Astrocyte (in vitro differentiated cells and primary cell): ENCODE results near the gene AGPAT3. TPM values are rescaled to one million over a fixed set of nuclear protein-coding genes. Genes with fewer than 3 reads are reported as not detected.
A peak's percentile ranks its signal among the peaks of the same experiment; 100 is the strongest.

Experiments used
- DNase-seq: peaks from one replicate; pipeline ENCODE4 v3.0.0-alpha.2; 2010; ENCODE audit warnings: low read depth
- FAIRE-seq: peaks from 2 replicates; lab custom pipeline; 2011; peaks lifted over from hg19 to GRCh38; lab: Jason Lieb, UNC
- H2AFZ ChIP-seq: 2 replicates; pipeline ENCODE4 v1.6.0; 2012; ENCODE audit warnings: low read depth, low read length, inconsistent platforms
- H3K27ac ChIP-seq: 2 replicates; pipeline ENCODE4 v1.5.1; 2011; ENCODE audit warnings: low read depth, low read length, inconsistent platforms
- H3K27me3 ChIP-seq: 2 replicates; pipeline ENCODE4 v1.6.0; 2011; ENCODE audit warnings: low read length, inconsistent platforms; ENCODE audit not compliant: insufficient read depth
- H3K36me3 ChIP-seq: 2 replicates; pipeline ENCODE4 v1.5.1; 2011; ENCODE audit warnings: low read length, inconsistent platforms; ENCODE audit not compliant: insufficient read depth
- H3K4me1 ChIP-seq: 2 replicates; pipeline ENCODE4 v1.5.1; 2011; ENCODE audit warnings: low read length, inconsistent platforms; ENCODE audit not compliant: insufficient read depth
- H3K4me2 ChIP-seq: 2 replicates; pipeline ENCODE4 v1.6.0; 2012; ENCODE audit warnings: low read length, inconsistent platforms
- H3K4me3 ChIP-seq: 2 replicates; pipeline ENCODE4 v1.5.1; 2011; ENCODE audit warnings: low read depth, mild to moderate bottlenecking, low read length, inconsistent platforms; ENCODE audit not compliant: insufficient read depth
- H3K79me2 ChIP-seq: 2 replicates; pipeline ENCODE4 v1.6.0; 2012; ENCODE audit warnings: mild to moderate bottlenecking, low read length, inconsistent platforms; ENCODE audit not compliant: insufficient read depth
- H3K9ac ChIP-seq: 2 replicates; pipeline ENCODE4 v1.6.0; 2012; ENCODE audit warnings: mild to moderate bottlenecking, low read length, inconsistent platforms
- H3K9me3 ChIP-seq: 2 replicates; pipeline ENCODE4 v1.5.1; 2012; ENCODE audit warnings: low read depth, mild to moderate bottlenecking, low read length, inconsistent platforms; ENCODE audit not compliant: insufficient read depth
- H4K20me1 ChIP-seq: 2 replicates; pipeline ENCODE4 v1.6.0; 2012; ENCODE audit warnings: low read length, inconsistent platforms; ENCODE audit not compliant: insufficient read depth
- H3K27ac Mint-ChIP-seq: one replicate; pipeline ENCODE4 v1.8.0; 2021; ENCODE audit warnings: mild to moderate bottlenecking, mixed read lengths; ENCODE audit not compliant: unreplicated experiment
- H3K27me3 Mint-ChIP-seq: one replicate; pipeline ENCODE4 v1.8.0; 2021; ENCODE audit warnings: low read depth, mixed read lengths; ENCODE audit not compliant: unreplicated experiment
- H3K36me3 Mint-ChIP-seq: one replicate; pipeline ENCODE4 v1.8.0; 2021; ENCODE audit warnings: low read depth, mixed read lengths; ENCODE audit not compliant: unreplicated experiment
- H3K4me1 Mint-ChIP-seq: one replicate; pipeline ENCODE4 v1.8.0; 2021; ENCODE audit warnings: low read depth, mixed read lengths; ENCODE audit not compliant: unreplicated experiment
- H3K4me3 Mint-ChIP-seq: one replicate; pipeline ENCODE4 v1.8.0; 2021; ENCODE audit warnings: mild to moderate bottlenecking, moderate library complexity, mixed read lengths; ENCODE audit not compliant: unreplicated experiment
- H3K9me3 Mint-ChIP-seq: one replicate; pipeline ENCODE4 v1.8.0; 2021; ENCODE audit warnings: mild to moderate bottlenecking, mixed read lengths; ENCODE audit not compliant: unreplicated experiment
- EZH2 ChIP-seq: IDR thresholded peaks from 2 replicates; pipeline ENCODE4 v1.6.1; 2012; ENCODE audit warnings: mild to moderate bottlenecking, low read length, inconsistent platforms; ENCODE audit not compliant: insufficient read depth
- total RNA-seq: library from RNA; stranded (reverse); gene quantifications from 2 replicates; pipeline ENCODE4 v1.2.1, GENCODE V29; 2021
- TF ChIP-seq, protein P1 (sequence below): IDR thresholded peaks from 2 replicates; pipeline ENCODE4 v1.5.1; 2011; ENCODE audit warnings: low read depth, mild to moderate bottlenecking, inconsistent platforms, low read length, moderate library complexity; ENCODE audit not compliant: insufficient read depth

The AGPAT3 gene
- total RNA-seq, 1 donor from 2014 or later, result 34.7 TPM

DNA sequence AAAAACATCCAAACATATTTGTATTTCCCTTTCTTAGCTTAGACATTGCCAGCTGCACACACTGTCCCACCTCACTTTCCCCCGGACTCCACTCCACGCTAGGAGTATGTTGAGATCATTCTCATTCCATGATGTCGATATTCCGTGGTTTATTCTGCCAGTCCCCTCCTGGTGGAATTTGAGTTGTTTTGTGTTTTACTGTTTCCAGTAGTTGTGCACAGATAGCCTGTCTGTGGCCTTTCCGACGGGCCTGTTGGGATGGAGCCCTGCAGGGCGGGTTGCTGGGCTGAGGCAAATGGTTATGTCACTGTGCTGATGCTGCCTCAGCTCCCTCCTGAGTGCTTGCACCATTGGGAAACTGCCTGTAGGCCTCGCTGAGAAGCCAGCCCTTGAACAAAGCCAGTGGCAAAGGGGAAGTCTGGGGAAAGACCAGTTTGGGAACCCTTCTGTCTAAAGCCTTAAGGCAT lies 159.9 kb downstream of the AGPAT3 start:
- Mint-ChIP-seq H3K9me3 (no peaks in the 10 kb centered on the region), H3K36me3 (peaks cover under 1% of the 10 kb centered on the region), H3K4me1 (peaks cover 43% of the 10 kb centered on the region), H3K4me3 (peak overlapping the region; percentile 72), H3K27me3 (no peaks in the 10 kb centered on the region), H3K27ac (peak overlapping the region; percentile 94)
- H4K20me1 ChIP-seq, result peaks cover 90% of the 10 kb centered on the region
- no peaks in the 10 kb centered on the region for H3K9me3 ChIP-seq
- no peaks in the 10 kb centered on the region for H3K36me3 ChIP-seq
- no peaks in the 10 kb centered on the region for H3K27me3 ChIP-seq
- H3K79me2 ChIP-seq, result peaks cover 98% of the 10 kb centered on the region
- H3K4me2 ChIP-seq, result peak overlapping the region; percentile 63
- H2AFZ ChIP-seq, result no peak overlapping the region
- H3K27ac ChIP-seq, result peak overlapping the region; percentile 56
- H3K4me3 ChIP-seq, result no peak overlapping the region
- H3K4me1 ChIP-seq, result peaks cover 19% of the 10 kb centered on the region
- TF ChIP-seq, protein P1, sequence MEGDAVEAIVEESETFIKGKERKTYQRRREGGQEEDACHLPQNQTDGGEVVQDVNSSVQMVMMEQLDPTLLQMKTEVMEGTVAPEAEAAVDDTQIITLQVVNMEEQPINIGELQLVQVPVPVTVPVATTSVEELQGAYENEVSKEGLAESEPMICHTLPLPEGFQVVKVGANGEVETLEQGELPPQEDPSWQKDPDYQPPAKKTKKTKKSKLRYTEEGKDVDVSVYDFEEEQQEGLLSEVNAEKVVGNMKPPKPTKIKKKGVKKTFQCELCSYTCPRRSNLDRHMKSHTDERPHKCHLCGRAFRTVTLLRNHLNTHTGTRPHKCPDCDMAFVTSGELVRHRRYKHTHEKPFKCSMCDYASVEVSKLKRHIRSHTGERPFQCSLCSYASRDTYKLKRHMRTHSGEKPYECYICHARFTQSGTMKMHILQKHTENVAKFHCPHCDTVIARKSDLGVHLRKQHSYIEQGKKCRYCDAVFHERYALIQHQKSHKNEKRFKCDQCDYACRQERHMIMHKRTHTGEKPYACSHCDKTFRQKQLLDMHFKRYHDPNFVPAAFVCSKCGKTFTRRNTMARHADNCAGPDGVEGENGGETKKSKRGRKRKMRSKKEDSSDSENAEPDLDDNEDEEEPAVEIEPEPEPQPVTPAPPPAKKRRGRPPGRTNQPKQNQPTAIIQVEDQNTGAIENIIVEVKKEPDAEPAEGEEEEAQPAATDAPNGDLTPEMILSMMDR, result no peak
- no peak for TF ChIP-seq EZH2
- peak overlapping the region; percentile 53 for H3K9ac ChIP-seq
- FAIRE-seq (no peak), DNase-seq (peak; percentile 75)

DNA sequence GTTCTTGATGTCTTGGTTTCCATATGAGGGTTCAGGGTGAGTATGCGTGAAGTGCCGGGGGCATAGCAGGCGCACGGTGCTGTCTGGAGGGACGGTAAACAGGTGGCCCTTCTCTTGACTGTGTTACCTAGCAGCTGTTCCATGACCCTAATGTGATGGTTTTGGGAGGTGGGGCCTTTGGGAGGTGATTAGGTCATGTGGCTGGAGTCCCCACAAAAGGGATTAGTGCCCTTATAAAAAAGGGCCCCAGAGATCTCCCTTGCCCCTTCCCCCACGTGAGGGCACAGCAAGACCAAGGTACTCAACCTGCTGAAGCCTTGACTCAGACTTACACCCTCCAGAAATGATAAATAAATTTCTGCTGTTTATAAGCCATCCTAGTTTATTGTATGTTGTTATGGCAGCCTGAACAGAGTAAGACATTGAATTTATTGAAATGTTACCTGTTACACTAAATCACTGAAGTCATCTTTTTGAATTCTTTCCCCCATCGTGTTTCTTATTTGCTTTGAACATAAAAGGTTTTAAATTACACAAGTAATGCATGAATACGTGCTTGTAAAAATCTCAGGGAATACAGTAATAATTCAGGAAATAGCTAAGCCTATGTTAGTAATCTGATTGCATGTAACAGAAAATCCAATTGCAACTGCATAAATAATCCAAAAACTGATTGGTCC lies 162.7 kb downstream of the AGPAT3 start:
- H3K36me3 ChIP-seq, result peaks cover 3% of the 10 kb centered on the region
- DNase-seq, result no peak
- peaks cover 97% of the 10 kb centered on the region for H3K79me2 ChIP-seq
- TF ChIP-seq, protein P1, result no peak
- no peak for TF ChIP-seq EZH2
- no peaks in the 10 kb centered on the region for H3K9me3 Mint-ChIP-seq
- peaks cover 19% of the 10 kb centered on the region for H3K4me1 ChIP-seq
- H3K27me3 ChIP-seq, result no peaks in the 10 kb centered on the region
- H4K20me1 ChIP-seq, result peaks cover 87% of the 10 kb centered on the region
- no peak overlapping the region for H3K4me2 ChIP-seq
- H3K27ac ChIP-seq, result no peak overlapping the region
- no peaks in the 10 kb centered on the region for H3K9me3 ChIP-seq
- H3K4me3 ChIP-seq, result no peak overlapping the region
- no peaks in the 10 kb centered on the region for H3K27me3 Mint-ChIP-seq
- H3K36me3 Mint-ChIP-seq, result peaks cover 2% of the 10 kb centered on the region
- no peak for FAIRE-seq
- peaks cover 35% of the 10 kb centered on the region for H3K4me1 Mint-ChIP-seq
- H2AFZ ChIP-seq, result no peak overlapping the region
- peak overlapping the region; percentile 59 for H3K27ac Mint-ChIP-seq
- no peak overlapping the region for H3K4me3 Mint-ChIP-seq
- no peak overlapping the region for H3K9ac ChIP-seq

DNA sequence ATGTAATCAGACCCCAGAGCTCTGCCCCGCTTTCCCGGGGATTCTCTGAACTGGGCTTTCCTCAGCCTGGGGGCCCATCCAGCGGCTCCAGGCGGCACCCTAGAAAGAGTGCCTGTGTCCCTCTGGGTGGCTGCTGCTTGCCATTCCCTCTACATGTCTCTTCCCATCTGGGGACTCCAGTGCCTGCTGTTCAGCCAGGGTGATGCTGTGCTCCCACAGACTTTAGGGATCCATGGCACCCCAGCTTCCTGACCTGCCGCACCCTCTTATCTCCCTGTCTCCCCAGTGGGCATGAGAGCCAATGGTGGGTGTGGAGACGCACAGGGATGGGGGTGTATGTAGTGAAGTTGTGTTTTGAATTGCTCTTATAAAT lies 163.2 kb downstream of the AGPAT3 start:
- H3K9ac ChIP-seq, result no peak overlapping the region
- peaks cover 35% of the 10 kb centered on the region for H3K4me1 Mint-ChIP-seq
- DNase-seq, result no peak
- no peak overlapping the region for H2AFZ ChIP-seq
- H3K36me3 Mint-ChIP-seq, result peaks cover 2% of the 10 kb centered on the region
- peaks cover 8% of the 10 kb centered on the region for H3K36me3 ChIP-seq
- H3K9me3 Mint-ChIP-seq, result no peaks in the 10 kb centered on the region
- H3K27ac Mint-ChIP-seq, result peak overlapping the region; percentile 14
- no peaks in the 10 kb centered on the region for H3K9me3 ChIP-seq
- H3K79me2 ChIP-seq, result peaks cover 97% of the 10 kb centered on the region
- no peak overlapping the region for H3K4me3 ChIP-seq
- no peak overlapping the region for H3K27ac ChIP-seq
- no peak overlapping the region for H3K4me3 Mint-ChIP-seq
- H4K20me1 ChIP-seq, result peaks cover 88% of the 10 kb centered on the region
- FAIRE-seq, result no peak
- no peaks in the 10 kb centered on the region for H3K27me3 ChIP-seq
- TF ChIP-seq EZH2, result no peak
- TF ChIP-seq, protein P1, result no peak
- H3K4me2 ChIP-seq, result no peak overlapping the region
- H3K27me3 Mint-ChIP-seq, result no peaks in the 10 kb centered on the region
- peaks cover 19% of the 10 kb centered on the region for H3K4me1 ChIP-seq
